A549 (cell line): ENCODE measurements around the gene FAM120A. TPM values are rescaled to one million over a fixed set of nuclear protein-coding genes. Genes with fewer than 3 reads are reported as not detected.
A peak's percentile ranks its signal among the peaks of the same experiment; 100 is the strongest.

Experiments
- ATAC-seq, 2 experiments: fragments of 200-7000 bp in 1 of 2; fragments of >200 bp in 1 of 2; cut with Nextera tagmentation in 1 of 2; cut with Tn5 transposase in 1 of 2; 3 replicates each; pipeline versions ENCODE4 v1.8.0 to v1.9.1; 2018 to 2020; ENCODE audit warnings: mild to moderate bottlenecking in 1 of 2, moderate library complexity in 1 of 2
- CTCF ChIA-PET: fragments of 300-600 bp; sonication (Branson Sonifier 250); formaldehyde crosslinking; extraction: SDS; loops from one replicate; lab custom pipeline; 2021; ENCODE audit warnings: antibody characterized with exemption, inconsistent platforms; lab: Yijun Ruan, JAX
- POLR2A ChIA-PET: fragments of 350-600 bp; formaldehyde crosslinking; extraction: SDS; loops from one replicate; lab custom pipeline; 2021; ENCODE audit warnings: antibody characterized with exemption, inconsistent platforms; lab: Yijun Ruan, JAX
- DNase-seq, 2 experiments: peaks; one replicate each; pipeline versions ENCODE4 v3.0.0 to v3.0.0-alpha.2; 2011 to 2016; ENCODE audit warnings: low read depth in 1 of 2, low spot score in 1 of 2
- FAIRE-seq: peaks from 2 replicates; lab custom pipeline; 2011; peaks lifted over from hg19 to GRCh38; lab: Jason Lieb, UNC
- H3K27ac ChIP-seq, 2 experiments: fragments of >200 bp; sonication (Bioruptor Twin); formaldehyde crosslinking; 3 replicates each; pipeline ENCODE4 v1.5.1; 2016 to 2017
- H3K4me1 ChIP-seq: fragments of >200 bp; sonication (Bioruptor Twin); formaldehyde crosslinking; 3 replicates; pipeline ENCODE4 v1.6.1; 2016
- H3K4me2 ChIP-seq: fragments of >200 bp; sonication (Bioruptor Twin); formaldehyde crosslinking; 3 replicates; pipeline ENCODE4 v1.6.1; 2016
- H3K4me3 ChIP-seq: fragments of >200 bp; sonication (Bioruptor Twin); formaldehyde crosslinking; 3 replicates; pipeline ENCODE4 v1.5.1; 2016
- H3K9me3 ChIP-seq: fragments of >200 bp; sonication (Bioruptor Twin); formaldehyde crosslinking; 3 replicates; pipeline ENCODE4 v1.6.1; 2016
- CBX8 ChIP-seq: fragments of 200-600 bp; sonication (generic); IDR thresholded peaks from 2 replicates; pipeline ENCODE4 v1.6.1; 2016
- CEBPB ChIP-seq, 2 experiments: fragments of >200 bp in 1 of 2; sonication (Bioruptor Twin) in 1 of 2; formaldehyde crosslinking in 1 of 2; IDR thresholded peaks; 2 replicates each; pipeline ENCODE4 v1.6.1; 2012 to 2016
- CHD2 ChIP-seq: fragments of 150-350 bp; IDR thresholded peaks from 2 replicates; pipeline ENCODE4 v1.6.1; 2014; ENCODE audit warnings: low read length; ENCODE audit not compliant: partially characterized antibody
- CHD4 ChIP-seq: fragments of 200-600 bp; sonication (generic); IDR thresholded peaks from 2 replicates; pipeline ENCODE4 v1.6.1; 2016; ENCODE audit warnings: antibody characterized with exemption, mild to moderate bottlenecking, borderline replicate concordance
- EHF ChIP-seq: fragments of 250-450 bp; sonication (Bioruptor Pico); IDR thresholded peaks from 2 replicates; pipeline ENCODE4 v1.5.0; 2020; ENCODE audit warnings: mild to moderate bottlenecking
- EHMT2 ChIP-seq: fragments of 200-600 bp; sonication (generic); IDR thresholded peaks from 2 replicates; pipeline ENCODE4 v1.6.1; 2016; ENCODE audit warnings: antibody characterized with exemption, low read depth, mild to moderate bottlenecking, moderate library complexity
- ESRRA ChIP-seq: fragments of 150-350 bp; IDR thresholded peaks from 2 replicates; pipeline ENCODE4 v1.6.1; 2014; ENCODE audit warnings: mild to moderate bottlenecking, low read length, borderline replicate concordance
- GATA3 ChIP-seq: IDR thresholded peaks from 2 replicates; pipeline ENCODE4 v1.6.1; 2012; ENCODE audit warnings: borderline replicate concordance
- HDAC2 ChIP-seq: fragments of 200-600 bp; sonication (generic); IDR thresholded peaks from 2 replicates; pipeline ENCODE4 v1.6.1; 2016
- HEYL ChIP-seq: fragments of 250-450 bp; sonication (Bioruptor Pico); IDR thresholded peaks from 2 replicates; pipeline ENCODE4 v1.8.0; 2021; ENCODE audit warnings: mild to moderate bottlenecking, moderate library complexity
- HMGXB4 ChIP-seq: fragments of 250-450 bp; sonication (Bioruptor Pico); IDR thresholded peaks from 2 replicates; pipeline ENCODE4 v1.5.0; 2021; ENCODE audit warnings: mild to moderate bottlenecking, moderate library complexity, borderline replicate concordance
- HOXB13 ChIP-seq: fragments of 250-450 bp; sonication (Bioruptor Pico); IDR thresholded peaks from 2 replicates; pipeline ENCODE4 v1.5.0; 2020; ENCODE audit warnings: low read depth, mild to moderate bottlenecking, moderate library complexity
- HOXB5 ChIP-seq: fragments of 250-450 bp; sonication (Bioruptor Pico); IDR thresholded peaks from 2 replicates; pipeline ENCODE4 v1.5.0; 2020; ENCODE audit warnings: mild to moderate bottlenecking, moderate library complexity
- JUNB ChIP-seq: fragments of >200 bp; sonication (Bioruptor Twin); formaldehyde crosslinking; IDR thresholded peaks from 2 replicates; pipeline ENCODE4 v1.6.1; 2016
- MAZ ChIP-seq: fragments of 150-350 bp; IDR thresholded peaks from 2 replicates; pipeline ENCODE4 v1.6.1; 2014; ENCODE audit warnings: antibody characterized with exemption, low read depth, low read length, borderline replicate concordance
- PBX3 ChIP-seq: IDR thresholded peaks from 2 replicates; pipeline ENCODE4 v1.6.1; 2012
- POLR2AphosphoS2 ChIP-seq: conservative IDR thresholded peaks from 2 replicates; pipeline ENCODE4 v1.6.1; 2012; ENCODE audit warnings: low read length, improper control_type of control experiment, inconsistent platforms
- RARB ChIP-seq: fragments of 250-450 bp; sonication (Bioruptor Pico); IDR thresholded peaks from 2 replicates; pipeline ENCODE4 v1.8.0; 2021; ENCODE audit warnings: mild to moderate bottlenecking, moderate library complexity
- RCOR1 ChIP-seq: fragments of 150-350 bp; IDR thresholded peaks from 2 replicates; pipeline ENCODE4 v1.6.1; 2014; ENCODE audit warnings: antibody characterized with exemption, low read length, low read depth
- RNF2 ChIP-seq: fragments of 200-600 bp; sonication (generic); IDR thresholded peaks from 2 replicates; pipeline ENCODE4 v1.6.1; 2016; ENCODE audit warnings: low read depth, mild to moderate bottlenecking, antibody characterized with exemption, moderate library complexity, borderline replicate concordance
- SMC3 ChIP-seq: fragments of >200 bp; sonication (Bioruptor Twin); formaldehyde crosslinking; IDR thresholded peaks from 3 replicates; pipeline ENCODE4 v1.6.1; 2018; ENCODE audit warnings: inconsistent platforms
- SREBF2 ChIP-seq: fragments of 450-650 bp; IDR thresholded peaks from 2 replicates; pipeline ENCODE4 v1.6.1; 2014; ENCODE audit warnings: mild to moderate bottlenecking, moderate library complexity
- TP53 ChIP-seq: fragments of 250-450 bp; sonication (Bioruptor Pico); IDR thresholded peaks from 2 replicates; pipeline ENCODE4 v1.5.0; 2021; ENCODE audit warnings: mild to moderate bottlenecking, moderate library complexity
- ZC3H11A ChIP-seq: fragments of 450-650 bp; IDR thresholded peaks from 2 replicates; pipeline ENCODE4 v1.6.1; 2014; ENCODE audit warnings: antibody characterized with exemption, mild to moderate bottlenecking
- ZFP36 ChIP-seq: fragments of 450-650 bp; IDR thresholded peaks from 2 replicates; pipeline ENCODE4 v1.6.1; 2014; ENCODE audit warnings: borderline replicate concordance; ENCODE audit not compliant: partially characterized antibody
- WGBS: methylation state at CpG from one replicate; pipeline ENCODE4 v1.1.6; 2017; ENCODE audit errors: missing lambda C conversion rate; 5-methylcytosine and 5-hydroxymethylcytosine counted together
- polyA plus RNA-seq, 4 experiments: library from polyadenylated mRNA; depleted of rRNA in 3 of 4; stranded (reverse); fragments of >200 nt; fragmentation: RNase III in 1 of 4; extraction: RNeasy Plus Mini Kit Qiagen cat#74134 plus additional on column Dnase treatment in 1 of 4; gene quantifications; 2 replicates in 3 of 4; 3 replicates in 1 of 4; pipeline ENCODE4 v1.2.3, GENCODE V29; 2011 to 2017
- TF ChIP-seq, protein P1 (sequence below): IDR thresholded peaks from 2 replicates; pipeline ENCODE4 v1.6.1; 2012; ENCODE audit warnings: low read depth, borderline replicate concordance
- TF ChIP-seq, protein P2 (sequence below): IDR thresholded peaks from 2 replicates; pipeline ENCODE4 v1.6.1; 2012
- TF ChIP-seq, protein P3 (sequence below): fragments of 150-350 bp; IDR thresholded peaks from 2 replicates; pipeline ENCODE4 v1.6.1; 2014; ENCODE audit warnings: low read depth, mild to moderate bottlenecking, low read length

The FAM120A gene
- polyA plus RNA-seq, 2 of the 4 experiments (the other 2 are of a cell fraction) = 86.3 to 111 TPM

DNA sequence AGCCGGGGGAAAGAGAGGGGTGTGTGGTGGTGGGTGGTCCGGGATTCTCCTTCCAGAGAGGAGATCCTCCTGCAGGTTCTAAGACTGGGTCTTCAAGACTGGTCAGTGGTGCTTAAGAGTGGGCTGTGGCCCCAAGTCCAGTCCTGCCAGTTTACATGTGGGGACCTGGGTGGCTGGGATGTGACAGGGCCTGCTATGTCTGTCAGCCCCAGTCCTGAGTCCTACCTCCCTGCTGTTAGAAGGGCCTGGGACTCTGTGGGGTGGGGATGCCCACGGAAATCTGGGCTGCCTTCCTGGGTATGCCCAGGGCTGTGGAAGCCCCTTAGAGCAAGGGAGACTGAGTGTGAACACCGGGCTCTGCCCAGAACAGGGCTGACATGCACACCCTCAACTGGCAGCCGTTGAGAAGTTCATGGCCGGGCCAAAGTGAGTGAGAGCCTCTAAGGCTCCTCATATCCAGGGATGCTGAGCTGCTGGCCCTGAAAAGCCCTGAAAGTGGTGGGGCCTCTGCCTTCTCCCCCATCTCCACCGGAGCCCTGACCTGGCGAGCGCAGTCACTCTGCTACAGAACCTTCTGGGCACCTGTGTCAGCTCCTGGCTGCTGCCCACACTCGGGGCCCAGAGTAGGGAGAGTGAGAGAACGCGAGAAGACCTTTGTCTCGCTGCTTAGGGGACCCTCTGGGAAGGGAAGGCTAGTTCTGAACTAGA lies 126.6 kb downstream of the FAM120A start:
- ChIA-PET CTCF (interaction anchor here (0.9 to 1.5 kb wide), 3 partner anchors 11 to 14 kb away, joined by 3 to 8 read pairs (median 3); no protein-coding TSS in a partner anchor), POLR2A (interaction anchor here (1.0 kb wide), 1 partner anchor 12 kb away, joined by 3 read pairs; no protein-coding TSS in a partner anchor)
- no peak for DNase-seq
- TF ChIP-seq RCOR1 (no peak), ZC3H11A (no peak), CEBPB (IDR thresholded peaks at IDR 0.05) (no peak), HMGXB4 (CRISPR knock-in tag) (no peak), CHD2 (no peak), SMC3 (no peak), EHF (CRISPR knock-in tag) (no peak), EHMT2 (no peak), ZFP36 (no peak), ESRRA (no peak), PBX3 (no peak), GATA3 (no peak), HEYL (no peak)
- TF ChIP-seq, protein P1, sequence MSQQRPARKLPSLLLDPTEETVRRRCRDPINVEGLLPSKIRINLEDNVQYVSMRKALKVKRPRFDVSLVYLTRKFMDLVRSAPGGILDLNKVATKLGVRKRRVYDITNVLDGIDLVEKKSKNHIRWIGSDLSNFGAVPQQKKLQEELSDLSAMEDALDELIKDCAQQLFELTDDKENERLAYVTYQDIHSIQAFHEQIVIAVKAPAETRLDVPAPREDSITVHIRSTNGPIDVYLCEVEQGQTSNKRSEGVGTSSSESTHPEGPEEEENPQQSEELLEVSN = no peak
- H3K27ac ChIP-seq = peak overlapping the region; percentile 89 to 100
- H3K9me3 ChIP-seq = peaks cover 3% of the 10 kb centered on the region; the same call in 1 of the 3 replicates
- peak in 1 of 2 experiments; percentile 50; a peak in 3 of 6 replicates for ATAC-seq
- peaks cover 14% of the 10 kb centered on the region for H3K4me1 ChIP-seq
- peak overlapping the region; percentile 93 for H3K4me2 ChIP-seq
- WGBS = 76% methylated on average over 9 of the region's 13 CpGs
- FAIRE-seq = no peak
- H3K4me3 ChIP-seq = peak overlapping the region; percentile 96

DNA sequence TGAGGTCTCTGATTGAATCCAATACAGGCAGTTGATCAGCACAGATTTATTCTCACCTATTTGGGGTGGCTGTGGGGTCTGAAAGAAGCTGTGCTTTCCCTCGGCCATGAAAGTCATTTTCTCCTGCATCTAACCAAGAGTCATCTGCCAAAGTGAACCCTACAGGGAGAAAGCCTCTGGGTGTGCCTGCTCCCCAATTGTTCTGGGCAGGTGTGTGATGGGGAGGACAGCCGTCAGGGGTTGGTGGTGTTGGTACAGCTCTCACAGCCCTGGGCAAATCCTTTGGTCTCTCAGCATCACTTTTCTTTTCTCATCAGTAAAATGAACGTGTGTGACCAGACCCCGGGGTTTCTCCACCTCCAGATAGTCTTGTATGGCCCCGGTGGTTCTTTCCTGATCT lies 127.4 kb downstream of the FAM120A start:
- TF ChIP-seq RNF2 = no peak
- TF ChIP-seq MAZ = no peak
- no peak for TF ChIP-seq ZFP36
- no peak for TF ChIP-seq SREBF2
- TF ChIP-seq HOXB5 (CRISPR knock-in tag) = no peak
- TF ChIP-seq, protein P1 = no peak
- TF ChIP-seq HOXB13 = no peak
- TF ChIP-seq TP53 = no peak
- TF ChIP-seq CBX8 = no peak
- TF ChIP-seq, protein P2, sequence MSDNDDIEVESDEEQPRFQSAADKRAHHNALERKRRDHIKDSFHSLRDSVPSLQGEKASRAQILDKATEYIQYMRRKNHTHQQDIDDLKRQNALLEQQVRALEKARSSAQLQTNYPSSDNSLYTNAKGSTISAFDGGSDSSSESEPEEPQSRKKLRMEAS = no peak
- no peak for TF ChIP-seq POLR2AphosphoS2
- TF ChIP-seq HEYL = no peak
- TF ChIP-seq, protein P3, sequence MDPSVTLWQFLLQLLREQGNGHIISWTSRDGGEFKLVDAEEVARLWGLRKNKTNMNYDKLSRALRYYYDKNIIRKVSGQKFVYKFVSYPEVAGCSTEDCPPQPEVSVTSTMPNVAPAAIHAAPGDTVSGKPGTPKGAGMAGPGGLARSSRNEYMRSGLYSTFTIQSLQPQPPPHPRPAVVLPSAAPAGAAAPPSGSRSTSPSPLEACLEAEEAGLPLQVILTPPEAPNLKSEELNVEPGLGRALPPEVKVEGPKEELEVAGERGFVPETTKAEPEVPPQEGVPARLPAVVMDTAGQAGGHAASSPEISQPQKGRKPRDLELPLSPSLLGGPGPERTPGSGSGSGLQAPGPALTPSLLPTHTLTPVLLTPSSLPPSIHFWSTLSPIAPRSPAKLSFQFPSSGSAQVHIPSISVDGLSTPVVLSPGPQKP = no peak
- no peak for TF ChIP-seq CHD4
- TF ChIP-seq JUNB = no peak
- no peak for TF ChIP-seq HDAC2
- TF ChIP-seq ZC3H11A = no peak
- no peak for TF ChIP-seq PBX3
- TF ChIP-seq RARB (CRISPR knock-in tag) = no peak
- 85% methylated on average over 5 of the region's 5 CpGs for WGBS
- no peak for ATAC-seq
- Histone ChIP-seq H3K4me2 (no peak overlapping the region), H3K9me3 (peaks cover 4% of the 10 kb centered on the region; the same call in 1 of the 3 replicates), H3K4me3 (no peak overlapping the region), H3K27ac (no peak overlapping the region), H3K4me1 (peaks cover 14% of the 10 kb centered on the region)
- no peak for FAIRE-seq
- POLR2A ChIA-PET = interaction anchor here (1.0 kb wide), 1 partner anchor 12 kb away, joined by 3 read pairs; no protein-coding TSS in a partner anchor
- DNase-seq = no peak
- CTCF ChIA-PET = interaction anchor here (0.9 to 1.5 kb wide), 3 partner anchors 11 to 13 kb away, joined by 3 to 8 read pairs (median 3); no protein-coding TSS in a partner anchor
